Kidney capillary endothelial cell (primary cell): ENCODE measurements around the gene TFCP2.

Experiments used
- DNase-seq: peaks from one replicate; pipeline ENCODE4 v3.0.0-alpha.2; 2018; ENCODE audit warnings: low spot score

The TFCP2 gene

GRCh38 chr12:51196547-51196946 is 23.6 kb upstream of the TFCP2 start:
- no peak for DNase-seq

DNA sequence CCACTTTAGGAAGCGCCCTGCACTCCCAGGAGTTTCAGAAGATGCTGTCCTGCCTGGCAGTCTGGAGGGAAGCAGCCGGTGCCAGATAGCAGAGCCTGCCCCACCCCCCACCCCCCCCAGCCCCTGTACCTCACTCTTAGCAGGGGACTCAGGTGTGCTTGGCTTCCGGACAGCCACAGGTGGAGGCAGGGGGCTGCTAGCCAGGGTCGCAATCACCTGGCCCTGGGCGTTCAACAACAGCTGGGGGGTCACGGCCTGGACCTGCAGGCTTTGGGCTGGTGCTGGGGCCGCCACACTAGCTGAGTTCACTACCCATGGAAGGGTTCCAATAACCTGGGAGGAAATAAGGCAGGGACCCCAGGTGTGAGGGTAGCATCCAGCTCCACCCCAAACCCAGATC is 22.9 kb upstream of the TFCP2 start:
- DNase-seq: no peak

- DNase-seq: no peak
Observed at GRCh38 chr12:51192284-51192671, 19.3 kb upstream of the TFCP2 start.

GRCh38 chr12:51191516-51192283 is 18.8 kb upstream of the TFCP2 start:
- no peak for DNase-seq

- no peak for DNase-seq
Observed at GRCh38 chr12:51190820-51191219, 17.9 kb upstream of the TFCP2 start.

GRCh38 chr12:51189790-51190355 is 16.9 kb upstream of the TFCP2 start:
- DNase-seq: no peak

DNA sequence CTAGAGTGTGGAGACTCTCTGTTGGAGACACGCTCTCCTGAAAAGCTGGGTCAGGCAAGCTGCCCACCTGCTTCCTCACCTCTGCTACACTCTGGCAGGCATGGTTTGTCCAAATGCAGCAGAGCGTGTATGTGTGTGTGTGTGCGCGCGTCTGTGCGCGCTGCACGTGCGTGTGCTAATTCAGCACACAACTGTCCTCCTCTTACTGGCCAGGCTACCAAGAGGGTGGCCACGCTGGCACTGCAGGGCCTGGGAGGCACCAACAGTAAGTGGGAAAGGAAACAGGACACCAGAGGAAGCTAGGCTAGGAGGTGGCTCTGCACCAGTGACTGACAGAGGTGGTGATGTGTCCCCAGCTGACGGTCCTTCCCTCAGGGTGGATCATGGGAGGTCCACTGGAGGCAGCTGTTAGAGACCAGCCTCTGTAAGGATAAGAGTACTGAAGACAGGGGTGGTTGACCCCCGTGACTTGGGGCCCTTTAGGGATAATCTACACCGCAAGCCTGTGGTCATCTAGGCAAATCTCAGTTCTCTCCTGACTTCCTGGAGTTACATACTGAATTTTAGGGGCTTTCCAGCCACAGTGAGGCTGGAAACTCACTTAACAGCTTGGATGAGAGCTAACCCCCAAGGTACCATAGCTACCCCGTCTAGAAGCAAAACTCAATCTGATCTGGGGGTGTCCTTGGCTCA is 15.6 kb upstream of the TFCP2 start:
- DNase-seq: no peak

DNA sequence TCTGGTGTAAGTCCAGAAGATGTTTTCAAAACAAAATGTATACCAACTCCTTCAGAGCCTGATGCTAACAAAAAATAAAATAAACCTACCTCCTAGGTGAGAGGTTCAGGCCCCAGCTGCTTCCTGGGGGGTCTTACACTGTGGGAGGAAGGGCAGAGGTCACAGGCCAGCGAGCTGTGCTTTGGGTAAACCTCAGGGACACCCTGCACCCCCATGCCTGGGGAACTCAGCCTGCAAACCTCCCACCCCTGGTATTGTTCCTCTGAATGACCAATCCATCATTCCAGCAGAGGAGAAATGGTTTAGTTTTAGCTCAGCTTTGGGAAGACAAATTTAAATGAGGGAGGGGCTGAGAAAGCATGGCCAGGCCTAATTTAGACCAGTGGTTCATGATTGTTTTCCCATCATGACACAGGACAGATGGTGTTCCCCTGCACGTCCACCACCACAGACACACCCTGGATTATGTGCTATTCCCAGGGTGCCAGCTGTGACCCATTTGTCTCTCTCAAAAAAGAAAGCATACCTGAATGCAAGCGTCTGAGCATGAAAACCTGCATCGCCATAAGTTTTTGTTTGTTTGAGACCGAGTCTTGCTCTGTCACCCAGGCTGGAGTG is 14.5 kb upstream of the TFCP2 start:
- DNase-seq: no peak

- DNase-seq: no peak
Observed at GRCh38 chr12:51186465-51187085, 13.6 kb upstream of the TFCP2 start.

DNA sequence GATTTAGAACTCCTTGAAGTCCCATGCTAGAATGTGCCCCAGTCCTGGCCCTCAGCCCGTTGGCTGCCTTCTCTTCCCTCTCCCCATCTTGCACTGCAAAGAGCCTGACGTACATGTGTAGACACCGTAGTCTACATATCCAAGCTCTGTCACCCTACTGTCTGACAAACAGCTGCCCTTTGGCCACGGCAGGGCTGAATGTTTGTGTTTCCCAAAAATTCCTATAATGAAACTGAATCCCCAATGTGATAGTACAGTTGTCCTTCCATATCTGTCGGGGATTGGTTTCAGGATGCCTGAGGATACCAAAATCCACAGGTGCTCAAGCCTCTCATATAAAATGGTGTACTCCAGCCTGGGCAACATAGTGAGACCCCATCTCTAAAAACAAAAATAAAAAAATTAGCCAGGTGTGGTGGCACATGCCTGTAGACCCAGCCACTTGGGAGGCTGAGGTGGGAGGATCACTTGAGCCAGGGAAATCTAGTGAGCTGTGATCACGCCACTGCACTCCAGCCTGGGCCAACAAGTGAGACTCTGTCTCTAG is 12.3 kb upstream of the TFCP2 start:
- no peak for DNase-seq

GRCh38 chr12:51183816-51184215 is 10.9 kb upstream of the TFCP2 start:
- DNase-seq: no peak

- no peak for DNase-seq
Observed at GRCh38 chr12:51183349-51183748, 10.4 kb upstream of the TFCP2 start.

GRCh38 chr12:51181558-51181957 is 8.6 kb upstream of the TFCP2 start:
- DNase-seq: no peak

- DNase-seq: no peak
Observed at GRCh38 chr12:51177897-51178296, 5.0 kb upstream of the TFCP2 start.

DNA sequence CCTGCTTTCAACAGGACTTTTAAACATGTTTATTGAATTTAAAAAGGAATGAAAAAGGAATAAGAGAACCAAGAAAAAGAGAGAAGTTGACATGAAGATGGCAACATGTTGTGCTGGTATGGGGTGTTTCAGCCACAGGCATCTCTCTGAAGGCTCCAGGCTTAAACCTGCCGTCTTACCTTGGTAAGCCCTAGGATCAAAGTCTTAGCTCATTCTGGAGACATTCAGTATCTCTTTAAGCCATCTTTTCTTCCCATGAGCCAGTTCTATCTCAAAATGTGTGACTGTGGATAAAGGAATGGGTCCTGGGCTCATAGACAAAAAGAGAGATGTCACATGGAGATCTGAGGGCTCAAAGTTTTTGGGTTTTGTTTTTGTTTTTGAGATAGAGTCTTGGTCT is 1.6 kb upstream of the TFCP2 start:
- no peak for DNase-seq

- peak; percentile 34 for DNase-seq
Observed at GRCh38 chr12:51171884-51172514, 936 bp downstream of the TFCP2 start.

GRCh38 chr12:51163795-51164194 is 9.1 kb downstream of the TFCP2 start:
- no peak for DNase-seq

DNA sequence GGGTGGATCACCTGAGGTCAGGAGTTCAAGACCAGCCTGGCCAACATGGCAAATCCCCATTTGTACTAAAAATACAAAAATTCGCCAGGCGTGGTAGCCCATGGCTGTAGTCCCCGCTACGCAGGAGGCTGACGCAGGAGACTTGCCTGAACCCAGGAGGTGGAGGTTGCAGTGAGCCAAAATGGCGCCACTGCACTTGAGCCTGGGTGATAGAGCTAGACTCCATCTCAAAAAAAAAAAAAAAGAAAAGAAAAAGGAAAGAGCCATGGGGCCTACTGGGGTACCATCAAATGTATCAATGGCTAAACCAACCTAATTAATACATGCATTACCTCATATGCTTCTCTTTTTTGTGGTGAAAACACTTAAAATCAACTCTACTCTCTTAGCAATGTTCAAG is 10.7 kb downstream of the TFCP2 start:
- no peak for DNase-seq

DNA sequence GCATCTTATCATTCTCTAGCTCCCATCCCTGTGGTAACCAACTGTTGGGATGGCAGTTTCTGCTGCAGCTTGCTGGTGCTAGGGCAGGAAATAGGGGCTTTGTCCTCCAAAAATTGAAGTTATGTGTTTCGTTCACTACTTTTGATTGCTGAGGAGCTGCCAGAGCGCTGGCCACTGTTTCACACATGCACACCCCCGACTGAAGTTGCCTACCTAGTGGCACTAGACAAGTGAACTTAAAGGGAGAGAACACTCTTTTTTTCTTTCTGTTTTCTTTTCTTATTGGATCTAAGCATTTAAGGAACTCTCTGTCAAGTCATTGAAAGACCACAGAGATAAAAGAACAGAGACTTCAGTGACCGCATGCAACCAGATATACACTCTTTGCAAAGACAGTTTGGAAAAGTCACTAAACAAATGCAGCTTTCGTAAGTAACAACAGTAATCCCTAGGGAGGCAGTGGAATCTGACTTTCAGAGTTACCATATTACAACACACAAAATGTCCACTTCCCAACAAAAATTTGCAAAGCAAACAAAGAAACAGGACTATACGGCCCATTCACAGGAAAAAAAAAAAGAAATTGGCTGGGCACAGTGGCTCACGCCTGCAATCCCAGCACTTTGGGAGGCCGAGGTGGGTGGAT is 12.0 kb downstream of the TFCP2 start:
- no peak for DNase-seq

- no peak for DNase-seq
Observed at GRCh38 chr12:51156245-51156765, 16.6 kb downstream of the TFCP2 start.

DNA sequence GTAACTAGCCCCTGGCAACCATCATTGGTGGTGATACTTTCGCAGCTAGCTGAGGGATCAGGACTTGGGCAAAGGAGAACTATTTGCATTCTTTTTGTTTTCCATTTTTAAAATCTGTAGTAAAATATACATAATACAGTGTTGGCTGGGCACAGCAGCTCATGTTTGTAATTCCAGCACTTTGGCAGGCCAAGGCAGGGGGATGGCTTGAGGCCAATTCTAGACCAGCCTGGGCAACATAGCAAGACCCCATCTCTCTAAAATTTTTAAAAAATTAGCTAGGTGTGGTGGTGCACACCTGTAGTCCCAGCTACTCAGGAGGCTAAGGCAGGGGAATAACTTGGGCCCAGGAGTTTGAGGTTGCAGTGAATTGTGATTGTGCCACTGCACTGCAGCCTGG is 20.0 kb downstream of the TFCP2 start:
- no peak for DNase-seq
